ENCODE data around the gene RELCH.

RELCH gene

DNA sequence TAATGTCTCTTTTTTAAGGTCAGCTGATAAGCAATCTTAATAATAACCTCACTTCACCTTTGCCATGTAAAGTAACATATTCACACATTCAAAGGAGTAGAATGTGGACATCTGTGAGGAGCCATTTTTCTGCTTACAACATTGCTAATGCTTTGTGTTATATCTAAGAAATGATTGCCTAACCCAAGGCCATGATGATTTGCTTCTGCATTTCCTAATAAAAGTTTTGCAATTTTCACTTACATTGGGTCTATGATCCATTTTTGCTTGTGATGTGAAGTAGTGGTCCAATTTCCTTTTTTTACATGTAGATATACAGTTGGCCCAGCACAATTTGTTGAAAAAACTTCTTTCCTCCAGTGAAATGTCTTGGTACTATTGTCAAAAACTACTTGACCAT, 22.0 kb downstream of the RELCH start:
- TF ChIP-seq, protein P1, sequence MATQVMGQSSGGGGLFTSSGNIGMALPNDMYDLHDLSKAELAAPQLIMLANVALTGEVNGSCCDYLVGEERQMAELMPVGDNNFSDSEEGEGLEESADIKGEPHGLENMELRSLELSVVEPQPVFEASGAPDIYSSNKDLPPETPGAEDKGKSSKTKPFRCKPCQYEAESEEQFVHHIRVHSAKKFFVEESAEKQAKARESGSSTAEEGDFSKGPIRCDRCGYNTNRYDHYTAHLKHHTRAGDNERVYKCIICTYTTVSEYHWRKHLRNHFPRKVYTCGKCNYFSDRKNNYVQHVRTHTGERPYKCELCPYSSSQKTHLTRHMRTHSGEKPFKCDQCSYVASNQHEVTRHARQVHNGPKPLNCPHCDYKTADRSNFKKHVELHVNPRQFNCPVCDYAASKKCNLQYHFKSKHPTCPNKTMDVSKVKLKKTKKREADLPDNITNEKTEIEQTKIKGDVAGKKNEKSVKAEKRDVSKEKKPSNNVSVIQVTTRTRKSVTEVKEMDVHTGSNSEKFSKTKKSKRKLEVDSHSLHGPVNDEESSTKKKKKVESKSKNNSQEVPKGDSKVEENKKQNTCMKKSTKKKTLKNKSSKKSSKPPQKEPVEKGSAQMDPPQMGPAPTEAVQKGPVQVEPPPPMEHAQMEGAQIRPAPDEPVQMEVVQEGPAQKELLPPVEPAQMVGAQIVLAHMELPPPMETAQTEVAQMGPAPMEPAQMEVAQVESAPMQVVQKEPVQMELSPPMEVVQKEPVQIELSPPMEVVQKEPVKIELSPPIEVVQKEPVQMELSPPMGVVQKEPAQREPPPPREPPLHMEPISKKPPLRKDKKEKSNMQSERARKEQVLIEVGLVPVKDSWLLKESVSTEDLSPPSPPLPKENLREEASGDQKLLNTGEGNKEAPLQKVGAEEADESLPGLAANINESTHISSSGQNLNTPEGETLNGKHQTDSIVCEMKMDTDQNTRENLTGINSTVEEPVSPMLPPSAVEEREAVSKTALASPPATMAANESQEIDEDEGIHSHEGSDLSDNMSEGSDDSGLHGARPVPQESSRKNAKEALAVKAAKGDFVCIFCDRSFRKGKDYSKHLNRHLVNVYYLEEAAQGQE (IDR thresholded peaks at IDR 0.05; ENCODE audit: insufficient read depth in 1 of 2, low read depth in 2 of 2, low read length in 2 of 2): no peak
- no peak for TF ChIP-seq POLR2AphosphoS5 (IDR thresholded peaks at IDR 0.05; ENCODE audit: low read depth, low read length)
- TF ChIP-seq TAF1 (IDR thresholded peaks at IDR 0.05; ENCODE audit: borderline replicate concordance, insufficient read depth, low read length): no peak
- TF ChIP-seq FOXP2 (optimal IDR thresholded peaks at IDR 0.05; ENCODE audit: borderline replicate concordance, extremely low read depth, extremely low read length, insufficient read depth): no peak
- no peak for TF ChIP-seq SIN3A (IDR thresholded peaks at IDR 0.05; ENCODE audit: borderline replicate concordance, insufficient read depth, low read length)

DNA sequence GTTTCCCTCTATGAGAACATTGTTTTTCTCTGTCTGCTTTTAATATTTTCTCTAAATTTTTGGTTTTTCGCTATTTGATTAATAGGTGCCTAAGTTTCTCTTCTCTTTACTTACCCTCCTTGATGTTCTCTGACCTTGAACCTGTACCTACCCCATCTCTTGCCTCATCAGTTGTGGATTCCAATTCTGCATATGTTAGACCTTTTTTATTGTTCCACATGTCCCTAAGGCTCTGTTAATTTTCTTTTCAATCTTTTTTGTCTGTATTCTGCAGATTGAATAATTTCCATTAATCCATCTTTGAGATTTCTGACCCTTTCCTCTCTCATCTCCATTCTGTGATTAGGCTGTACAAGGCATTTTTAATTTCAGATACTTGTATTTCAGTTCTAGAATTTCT, 23.1 kb downstream of the RELCH start:
- TF ChIP-seq FOXP2 (optimal IDR thresholded peaks at IDR 0.05; ENCODE audit: borderline replicate concordance, extremely low read depth, extremely low read length, insufficient read depth) (no peak), POLR2AphosphoS5 (IDR thresholded peaks at IDR 0.05; ENCODE audit: low read depth, low read length) (no peak), TAF1 (IDR thresholded peaks at IDR 0.05; ENCODE audit: borderline replicate concordance, insufficient read depth, low read length) (no peak), SIN3A (IDR thresholded peaks at IDR 0.05; ENCODE audit: borderline replicate concordance, insufficient read depth, low read length) (no peak)
- TF ChIP-seq, protein P1 (IDR thresholded peaks at IDR 0.05; ENCODE audit: insufficient read depth in 1 of 2, low read depth in 2 of 2, low read length in 2 of 2): no peak

DNA sequence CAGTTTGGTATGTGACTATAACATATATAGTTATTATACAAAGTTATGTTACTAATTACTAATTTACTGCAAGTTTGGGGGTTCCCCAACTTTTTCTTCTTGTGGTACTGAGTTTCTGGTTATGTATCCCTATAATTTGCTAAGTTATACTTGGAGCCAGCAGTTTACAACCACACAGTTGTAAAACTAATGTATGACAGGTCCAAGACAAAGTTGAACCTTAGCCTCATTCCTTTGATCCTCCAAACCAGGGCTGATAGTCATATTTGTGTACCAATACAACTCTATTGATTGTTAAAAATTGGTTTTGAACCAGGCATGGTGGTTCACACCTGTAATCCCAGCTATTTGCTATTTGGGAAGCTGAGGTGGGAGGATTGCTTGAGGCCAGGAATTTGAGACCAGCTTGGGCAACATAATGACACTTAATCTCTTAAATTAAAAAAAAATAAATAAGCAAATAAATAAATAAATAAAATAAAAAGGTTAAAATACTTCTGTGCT, 24.3 kb downstream of the RELCH start:
- TF ChIP-seq, protein P1 (IDR thresholded peaks at IDR 0.05; ENCODE audit: insufficient read depth in 1 of 2, low read depth in 2 of 2, low read length in 2 of 2): no peak
- no peak for TF ChIP-seq SIN3A (IDR thresholded peaks at IDR 0.05; ENCODE audit: borderline replicate concordance, insufficient read depth, low read length)

DNA sequence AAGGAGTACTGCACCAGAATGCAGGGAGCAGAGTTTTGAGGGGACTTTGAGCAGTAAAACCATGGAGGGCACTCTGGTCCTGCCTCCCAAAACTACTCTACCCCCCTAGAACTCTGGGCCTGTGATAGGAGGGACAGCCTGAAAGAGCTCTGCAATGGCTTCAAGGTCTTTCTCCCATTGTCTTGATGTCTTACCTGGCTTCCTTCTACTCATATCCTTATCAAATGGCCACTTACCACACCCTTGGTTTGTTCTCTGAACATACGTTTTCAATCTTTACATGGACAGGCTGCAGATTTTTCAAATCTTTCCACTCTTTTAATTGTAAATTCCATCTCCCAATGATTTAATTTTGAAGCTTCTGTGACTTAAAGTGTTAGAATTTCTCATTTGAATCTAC, 27.7 kb downstream of the RELCH start:
- TF ChIP-seq TAF1 (IDR thresholded peaks at IDR 0.05; ENCODE audit: borderline replicate concordance, insufficient read depth, low read length): no peak
- no peak for TF ChIP-seq FOXP2 (optimal IDR thresholded peaks at IDR 0.05; ENCODE audit: borderline replicate concordance, extremely low read depth, extremely low read length, insufficient read depth)
- no peak for TF ChIP-seq SIN3A (IDR thresholded peaks at IDR 0.05; ENCODE audit: borderline replicate concordance, insufficient read depth, low read length)
- TF ChIP-seq, protein P1 (IDR thresholded peaks at IDR 0.05; ENCODE audit: insufficient read depth in 1 of 2, low read depth in 2 of 2, low read length in 2 of 2): no peak
- TF ChIP-seq POLR2AphosphoS5 (IDR thresholded peaks at IDR 0.05; ENCODE audit: low read depth, low read length): no peak

DNA sequence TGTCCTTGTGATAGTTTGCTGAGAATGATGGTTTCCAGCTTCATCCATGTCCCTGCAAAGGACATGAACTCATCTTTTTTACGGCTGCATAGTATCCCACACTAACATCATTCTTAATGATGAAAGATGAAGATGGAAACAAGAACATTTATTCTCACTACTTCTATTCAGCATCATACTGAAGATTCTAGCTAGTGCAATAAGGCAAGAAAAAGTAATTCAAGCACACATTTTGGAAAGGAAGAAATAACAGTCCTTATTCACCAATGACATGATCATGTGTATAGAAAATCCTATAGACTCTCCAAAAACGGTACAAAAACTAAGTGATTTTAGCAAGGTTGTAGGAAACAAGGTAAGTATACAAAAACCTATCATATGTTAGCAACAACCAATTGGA, 37.2 kb downstream of the RELCH start:
- TF ChIP-seq, protein P1 (IDR thresholded peaks at IDR 0.05; ENCODE audit: insufficient read depth in 1 of 2, low read depth in 2 of 2, low read length in 2 of 2): no peak
- TF ChIP-seq POLR2AphosphoS5 (IDR thresholded peaks at IDR 0.05; ENCODE audit: low read depth, low read length) (no peak), TAF1 (IDR thresholded peaks at IDR 0.05; ENCODE audit: borderline replicate concordance, insufficient read depth, low read length) (no peak), FOXP2 (optimal IDR thresholded peaks at IDR 0.05; ENCODE audit: borderline replicate concordance, extremely low read depth, extremely low read length, insufficient read depth) (no peak)
